RWPE2 (cell line): ENCODE data around the gene HAUS7.
A peak's percentile ranks its signal among the peaks of the same experiment; 100 is the strongest.

Source experiments
- ATAC-seq: fragments of 200-7000 bp; cut with Tn5 transposase; 3 replicates; pipeline ENCODE4 v1.9.1; 2021; ENCODE audit warnings: low read depth
- DNase-seq: peaks from one replicate; pipeline ENCODE4 v3.0.0-alpha.2; 2020; ENCODE audit warnings: low spot score
- H3K27ac ChIP-seq: fragments of 450-650 bp; 2 replicates; pipeline ENCODE4 v1.5.1; 2017; ENCODE audit warnings: mild to moderate bottlenecking; ENCODE audit not compliant: poor library complexity, severe bottlenecking
- H3K27me3 ChIP-seq: fragments of 250-450 bp; sonication (Bioruptor Pico); 2 replicates; pipeline ENCODE4 v1.5.1; 2021; ENCODE audit warnings: mild to moderate bottlenecking, moderate library complexity; ENCODE audit not compliant: insufficient read depth, poor library complexity, severe bottlenecking
- H3K36me3 ChIP-seq: fragments of 250-450 bp; sonication (Bioruptor Pico); 2 replicates; pipeline ENCODE4 v1.5.1; 2020; ENCODE audit warnings: low read depth, mild to moderate bottlenecking, moderate library complexity
- H3K4me1 ChIP-seq: fragments of 250-450 bp; sonication (Bioruptor Pico); 2 replicates; pipeline ENCODE4 v1.5.1; 2021; ENCODE audit warnings: mild to moderate bottlenecking, moderate library complexity; ENCODE audit not compliant: insufficient read depth, poor library complexity, severe bottlenecking
- H3K4me3 ChIP-seq: fragments of 250-450 bp; sonication (Bioruptor Pico); 2 replicates; pipeline ENCODE4 v1.5.1; 2021; ENCODE audit warnings: mild to moderate bottlenecking, moderate library complexity; ENCODE audit not compliant: severe bottlenecking
- H3K9me3 ChIP-seq: fragments of 250-450 bp; sonication (Bioruptor Pico); 2 replicates; pipeline ENCODE4 v1.5.1; 2021; ENCODE audit warnings: mild to moderate bottlenecking, moderate library complexity; ENCODE audit not compliant: severe bottlenecking
- TF ChIP-seq, protein P1 (sequence below): fragments of 450-650 bp; IDR thresholded peaks from one replicate; pipeline ENCODE4 v1.5.1; 2017; ENCODE audit warnings: mild to moderate bottlenecking, moderate library complexity; ENCODE audit not compliant: poor library complexity, severe bottlenecking

Gene HAUS7

DNA sequence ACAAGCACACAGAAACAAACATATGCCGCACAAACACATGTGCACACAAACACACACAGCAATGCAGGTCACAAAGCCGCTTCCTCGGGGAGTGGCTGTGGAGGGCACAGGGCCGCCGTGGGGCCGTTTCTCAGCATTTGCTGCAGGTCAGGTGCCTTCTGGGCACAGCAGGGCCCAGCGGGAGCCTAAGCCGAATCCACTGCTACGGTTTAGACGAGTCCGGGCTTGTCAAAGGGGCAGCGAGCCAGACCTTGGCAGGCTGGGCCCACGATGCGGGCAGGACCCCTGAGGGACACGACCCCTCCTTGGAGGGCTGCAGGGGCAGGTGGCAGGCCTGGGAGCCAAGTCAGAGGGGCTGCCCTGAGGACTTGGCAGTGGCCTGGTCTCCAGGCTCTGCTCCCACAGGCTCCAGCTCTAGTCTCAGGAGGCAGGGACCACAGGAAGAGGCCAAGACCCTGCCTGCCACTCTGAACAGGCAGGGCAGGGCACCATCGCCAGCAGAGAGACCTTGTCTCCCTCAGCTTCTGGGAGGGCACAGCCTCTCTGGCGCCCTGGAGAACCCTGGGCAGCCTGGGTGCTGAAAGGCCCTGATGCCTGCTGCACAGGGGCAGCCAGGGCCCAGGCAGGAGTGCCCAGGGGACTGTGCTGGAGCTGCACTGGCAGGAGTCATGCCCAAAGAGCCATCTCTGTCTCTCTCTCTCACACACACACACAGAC lies 41.6 kb upstream of the HAUS7 start:
- H3K4me3 ChIP-seq = no peak overlapping the region
- no peaks in the 10 kb centered on the region for H3K9me3 ChIP-seq
- H3K4me1 ChIP-seq = no peaks in the 10 kb centered on the region
- H3K36me3 ChIP-seq = no peaks in the 10 kb centered on the region
- no peaks in the 10 kb centered on the region for H3K27me3 ChIP-seq
- no peak overlapping the region for H3K27ac ChIP-seq
- no peak for DNase-seq
- no peak for ATAC-seq
- TF ChIP-seq, protein P1, sequence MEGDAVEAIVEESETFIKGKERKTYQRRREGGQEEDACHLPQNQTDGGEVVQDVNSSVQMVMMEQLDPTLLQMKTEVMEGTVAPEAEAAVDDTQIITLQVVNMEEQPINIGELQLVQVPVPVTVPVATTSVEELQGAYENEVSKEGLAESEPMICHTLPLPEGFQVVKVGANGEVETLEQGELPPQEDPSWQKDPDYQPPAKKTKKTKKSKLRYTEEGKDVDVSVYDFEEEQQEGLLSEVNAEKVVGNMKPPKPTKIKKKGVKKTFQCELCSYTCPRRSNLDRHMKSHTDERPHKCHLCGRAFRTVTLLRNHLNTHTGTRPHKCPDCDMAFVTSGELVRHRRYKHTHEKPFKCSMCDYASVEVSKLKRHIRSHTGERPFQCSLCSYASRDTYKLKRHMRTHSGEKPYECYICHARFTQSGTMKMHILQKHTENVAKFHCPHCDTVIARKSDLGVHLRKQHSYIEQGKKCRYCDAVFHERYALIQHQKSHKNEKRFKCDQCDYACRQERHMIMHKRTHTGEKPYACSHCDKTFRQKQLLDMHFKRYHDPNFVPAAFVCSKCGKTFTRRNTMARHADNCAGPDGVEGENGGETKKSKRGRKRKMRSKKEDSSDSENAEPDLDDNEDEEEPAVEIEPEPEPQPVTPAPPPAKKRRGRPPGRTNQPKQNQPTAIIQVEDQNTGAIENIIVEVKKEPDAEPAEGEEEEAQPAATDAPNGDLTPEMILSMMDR = no peak

DNA sequence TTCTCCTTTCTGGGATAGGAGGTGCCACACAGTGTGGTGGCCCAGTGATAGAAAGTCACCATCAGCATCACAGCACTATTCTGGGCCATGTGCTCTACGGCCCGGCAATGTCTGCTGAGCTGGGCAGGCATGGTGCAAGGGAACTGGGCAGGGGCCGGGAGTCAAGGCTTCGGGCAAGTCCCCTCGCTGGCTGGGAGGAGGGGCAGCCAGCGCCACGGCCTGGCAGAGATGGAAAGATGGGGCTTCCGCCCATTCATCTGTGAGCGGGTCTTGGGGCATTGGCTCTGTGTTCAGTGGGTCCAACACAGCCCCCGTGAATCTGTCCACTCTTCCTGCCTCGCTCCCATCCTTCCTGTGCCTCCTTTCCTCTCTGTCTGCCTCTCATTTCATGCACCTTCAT lies 40.0 kb upstream of the HAUS7 start:
- Histone ChIP-seq H3K9me3 (no peaks in the 10 kb centered on the region), H3K27me3 (no peaks in the 10 kb centered on the region), H3K27ac (no peak overlapping the region), H3K36me3 (no peaks in the 10 kb centered on the region), H3K4me3 (no peak overlapping the region), H3K4me1 (no peaks in the 10 kb centered on the region)
- TF ChIP-seq, protein P1 = no peak
- ATAC-seq = no peak
- DNase-seq = no peak

DNA sequence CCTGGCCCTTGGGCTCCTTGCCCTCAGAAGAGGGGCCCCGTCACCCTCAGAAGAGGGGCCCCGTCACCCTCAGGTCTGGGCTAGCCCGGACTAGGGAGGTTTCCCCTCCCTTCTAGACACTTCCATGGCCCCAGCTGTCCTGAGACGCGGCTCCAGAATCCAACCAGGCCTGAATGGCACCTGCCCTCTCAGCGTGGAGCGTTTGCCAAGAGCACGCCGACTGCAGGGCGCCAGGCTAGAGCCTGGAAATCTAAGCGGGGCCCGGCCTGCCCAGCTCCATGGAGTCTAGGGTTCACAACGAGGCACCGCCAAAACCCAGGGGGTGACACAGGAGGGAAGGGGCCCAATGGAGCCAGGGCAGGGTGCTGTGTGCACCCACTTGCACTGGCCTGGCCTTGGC lies 39.2 kb upstream of the HAUS7 start:
- Histone ChIP-seq H3K4me3 (no peak overlapping the region), H3K9me3 (no peaks in the 10 kb centered on the region), H3K36me3 (no peaks in the 10 kb centered on the region), H3K27ac (no peak overlapping the region), H3K27me3 (no peaks in the 10 kb centered on the region), H3K4me1 (no peaks in the 10 kb centered on the region)
- TF ChIP-seq, protein P1 = no peak
- ATAC-seq (no peak), DNase-seq (no peak)

DNA sequence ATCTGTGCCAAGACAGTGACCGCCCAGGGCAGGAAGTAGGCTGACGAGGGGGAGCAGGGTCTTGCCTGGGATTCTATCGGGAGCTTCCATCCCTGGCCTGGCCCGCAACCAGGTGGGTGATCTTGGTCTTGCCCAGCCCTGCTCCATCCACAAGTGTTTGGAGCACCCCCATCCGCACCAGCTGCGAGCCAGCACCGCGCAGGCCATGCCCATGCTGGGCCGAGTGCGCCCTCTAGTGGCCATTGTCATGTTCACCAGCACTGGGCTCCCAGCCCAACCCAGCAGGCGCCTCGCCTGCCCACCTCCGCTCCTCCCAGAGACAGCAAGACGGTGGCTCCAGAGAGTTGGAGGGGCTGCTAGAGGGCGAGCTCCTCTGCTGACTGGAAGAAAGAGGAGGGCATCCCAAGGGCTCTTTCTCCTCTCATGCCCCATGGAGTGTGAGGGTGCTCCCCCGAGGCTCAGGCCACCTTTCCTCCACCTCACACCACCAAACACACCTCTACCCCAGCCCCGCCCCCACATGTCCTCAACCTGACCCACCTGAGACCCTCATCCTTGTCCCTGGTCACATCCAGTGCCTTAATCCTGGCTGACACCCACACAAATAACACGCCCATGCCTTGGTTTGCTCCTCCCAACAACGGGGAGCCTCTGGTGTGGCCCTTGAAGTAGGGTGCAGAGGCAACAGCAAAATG lies 37.3 kb upstream of the HAUS7 start:
- Histone ChIP-seq H3K4me3 (no peak overlapping the region), H3K27me3 (no peaks in the 10 kb centered on the region), H3K36me3 (no peaks in the 10 kb centered on the region), H3K4me1 (no peaks in the 10 kb centered on the region), H3K27ac (no peak overlapping the region), H3K9me3 (no peaks in the 10 kb centered on the region)
- DNase-seq (no peak), ATAC-seq (peak; percentile 95)
- TF ChIP-seq, protein P1 = peak; percentile 62

DNA sequence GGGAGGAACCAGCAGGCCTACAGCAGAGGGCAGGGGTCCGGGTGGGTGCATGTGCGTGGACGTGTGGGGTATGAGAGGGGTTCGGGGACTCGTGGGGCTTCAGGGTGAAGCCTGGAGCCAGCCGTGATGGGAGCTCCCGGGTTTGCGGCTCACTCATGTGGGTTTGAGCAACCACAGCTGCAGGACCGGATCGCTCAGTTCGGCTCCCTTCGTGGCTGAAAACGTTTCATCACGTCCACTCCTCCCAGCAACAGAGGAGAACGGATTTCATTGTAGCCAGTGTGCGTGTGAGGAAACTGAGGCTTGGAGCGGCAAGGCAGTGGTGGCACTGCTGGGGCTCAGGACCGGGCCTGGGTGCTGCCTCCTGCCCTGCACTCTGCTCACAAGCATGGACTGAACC lies 35.0 kb upstream of the HAUS7 start:
- ATAC-seq (no peak), DNase-seq (no peak)
- Histone ChIP-seq H3K36me3 (no peaks in the 10 kb centered on the region), H3K9me3 (no peaks in the 10 kb centered on the region), H3K27ac (no peak overlapping the region), H3K4me1 (no peaks in the 10 kb centered on the region), H3K27me3 (no peaks in the 10 kb centered on the region), H3K4me3 (no peak overlapping the region)
- TF ChIP-seq, protein P1 = no peak
